Measurements from ENCODE around the gene LONP1. TPM values are rescaled to one million over a fixed set of nuclear protein-coding genes. Genes with fewer than 3 reads are reported as not detected.

Gene LONP1
- total RNA-seq, 1 experiment from 2014 or later, result 34.6 TPM

GRCh38 chr19:5679289-5680083, 40.5 kb downstream of the LONP1 start:
- DNase-seq (ENCODE audit: low read depth), result no peak

GRCh38 chr19:5678071-5678718, 41.8 kb downstream of the LONP1 start:
- no peak for DNase-seq (ENCODE audit: low read depth)

- no peak for DNase-seq (ENCODE audit: low read depth)
These were observed 42.4 kb downstream of the LONP1 start for GRCh38 chr19:5677580-5677979.

GRCh38 chr19:5677136-5677535, 42.8 kb downstream of the LONP1 start:
- no peak for DNase-seq (ENCODE audit: low read depth)

- no peak for DNase-seq (ENCODE audit: low read depth)
These were observed 43.2 kb downstream of the LONP1 start for GRCh38 chr19:5676772-5677105.

GRCh38 chr19:5676105-5676771, 43.7 kb downstream of the LONP1 start:
- no peak for DNase-seq (ENCODE audit: low read depth)

GRCh38 chr19:5674714-5675113, 45.2 kb downstream of the LONP1 start:
- no peak for DNase-seq (ENCODE audit: low read depth)

- DNase-seq (ENCODE audit: low read depth), result no peak
These were observed 46.2 kb downstream of the LONP1 start for GRCh38 chr19:5673752-5674151.

GRCh38 chr19:5672708-5673459, 47.1 kb downstream of the LONP1 start:
- DNase-seq (ENCODE audit: low read depth), result no peak

GRCh38 chr19:5671600-5671999, 48.3 kb downstream of the LONP1 start:
- DNase-seq (ENCODE audit: low read depth), result no peak

GRCh38 chr19:5669212-5669611, 50.7 kb downstream of the LONP1 start:
- no peak for DNase-seq (ENCODE audit: low read depth)

GRCh38 chr19:5667751-5668271, 52.1 kb downstream of the LONP1 start:
- DNase-seq (ENCODE audit: low read depth), result no peak

GRCh38 chr19:5666921-5667610, 52.9 kb downstream of the LONP1 start:
- no peak for DNase-seq (ENCODE audit: low read depth)

GRCh38 chr19:5665781-5666513, 54.0 kb downstream of the LONP1 start:
- peak; percentile 45 for DNase-seq (ENCODE audit: low read depth)

- DNase-seq (ENCODE audit: low read depth), result no peak
These were observed 55.4 kb downstream of the LONP1 start for GRCh38 chr19:5664515-5664914.

- DNase-seq (ENCODE audit: low read depth), result no peak
These were observed 56.0 kb downstream of the LONP1 start for GRCh38 chr19:5663904-5664303.

- DNase-seq (ENCODE audit: low read depth), result no peak
These were observed 58.5 kb downstream of the LONP1 start for GRCh38 chr19:5661483-5661882.

GRCh38 chr19:5655412-5655811, 64.5 kb downstream of the LONP1 start:
- DNase-seq (ENCODE audit: low read depth), result no peak

- DNase-seq (ENCODE audit: low read depth), result no peak
These were observed 65.0 kb downstream of the LONP1 start for GRCh38 chr19:5654931-5655330.

GRCh38 chr19:5652261-5652660, 67.7 kb downstream of the LONP1 start:
- no peak for DNase-seq (ENCODE audit: low read depth)

GRCh38 chr19:5651361-5651760, 68.6 kb downstream of the LONP1 start:
- DNase-seq (ENCODE audit: low read depth), result no peak
